OCI-LY1 (cell line): ENCODE measurements around the gene MAD1L1.
A peak's percentile ranks its signal among the peaks of the same experiment; 100 is the strongest.

Source experiments
- H2AFZ ChIP-seq: fragments of 200-600 bp; sonication (generic), shearing (Covaris generic); 2 replicates; pipeline ENCODE4 v1.6.0; 2014; ENCODE audit warnings: antibody characterized with exemption, mild to moderate bottlenecking, low read length
- H3F3A ChIP-seq: fragments of 200-600 bp; sonication (generic), shearing (Covaris generic); 2 replicates; pipeline ENCODE4 v1.6.0; 2014; ENCODE audit warnings: mild to moderate bottlenecking, antibody characterized with exemption, low read length, moderate library complexity; ENCODE audit not compliant: insufficient read depth
- H3K27ac ChIP-seq: fragments of 200-600 bp; sonication (generic); 2 replicates; pipeline ENCODE4 v1.5.1; 2014; ENCODE audit warnings: low read length, mixed run types, mild to moderate bottlenecking, low read depth; ENCODE audit not compliant: poor library complexity, severe bottlenecking
- H3K27me3 ChIP-seq: fragments of 200-600 bp; sonication (generic); 2 replicates; pipeline ENCODE4 v1.6.0; 2014; ENCODE audit warnings: antibody characterized with exemption, mild to moderate bottlenecking, low read length, moderate library complexity; ENCODE audit not compliant: insufficient read depth
- H3K36me3 ChIP-seq: fragments of 200-600 bp; sonication (generic); 2 replicates; pipeline ENCODE4 v1.6.1; 2014; ENCODE audit warnings: mild to moderate bottlenecking, antibody characterized with exemption, low read length, moderate library complexity, mixed read lengths; ENCODE audit not compliant: insufficient read depth
- H3K4me1 ChIP-seq: fragments of 200-600 bp; sonication (generic); 2 replicates; pipeline ENCODE4 v1.5.1; 2014; ENCODE audit warnings: mild to moderate bottlenecking, low read length, moderate library complexity; ENCODE audit not compliant: insufficient read depth, severe bottlenecking
- H3K4me2 ChIP-seq: fragments of 200-600 bp; sonication (generic), shearing (Covaris generic); 2 replicates; pipeline ENCODE4 v1.6.1; 2014; ENCODE audit warnings: low read length
- H3K4me3 ChIP-seq: fragments of 200-600 bp; sonication (generic); 2 replicates; pipeline ENCODE4 v1.5.1; 2014; ENCODE audit warnings: low read length, low read depth, mild to moderate bottlenecking, mixed read lengths; ENCODE audit not compliant: poor library complexity, severe bottlenecking
- H3K79me2 ChIP-seq: fragments of 200-600 bp; shearing (Covaris generic); 2 replicates; pipeline ENCODE4 v1.6.1; 2016; ENCODE audit warnings: mixed run types, low read length, mixed read lengths; ENCODE audit not compliant: insufficient read depth
- H3K9ac ChIP-seq: fragments of 200-600 bp; sonication (generic), shearing (Covaris generic); 2 replicates; pipeline ENCODE4 v1.6.1; 2014; ENCODE audit warnings: mild to moderate bottlenecking, low read length, mixed read lengths
- H3K9me2 ChIP-seq: fragments of 200-600 bp; sonication (generic), shearing (Covaris generic); 2 replicates; pipeline ENCODE4 v1.6.1; 2014; ENCODE audit warnings: low read depth, mild to moderate bottlenecking, low read length, mixed read lengths
- H3K9me3 ChIP-seq: fragments of 200-600 bp; shearing (Covaris generic); 2 replicates; pipeline ENCODE4 v1.6.1; 2014; ENCODE audit warnings: low read length, mixed read lengths
- H4K20me1 ChIP-seq: fragments of 200-600 bp; sonication (generic), shearing (Covaris generic); 2 replicates; pipeline ENCODE4 v1.6.0; 2016; ENCODE audit warnings: mild to moderate bottlenecking, low read length; ENCODE audit not compliant: insufficient read depth
- EZH2 ChIP-seq: fragments of 200-600 bp; sonication (generic), shearing (Covaris generic); IDR thresholded peaks from 2 replicates; pipeline ENCODE4 v1.8.0; 2017; ENCODE audit warnings: borderline replicate concordance, mixed run types, mild to moderate bottlenecking, antibody characterized with exemption, low read length, moderate library complexity, mixed read lengths
- TF ChIP-seq, protein P1 (sequence below): fragments of 200-600 bp; sonication (generic), shearing (Covaris generic); IDR thresholded peaks from 2 replicates; pipeline ENCODE4 v1.5.1; 2017; ENCODE audit warnings: mild to moderate bottlenecking, antibody characterized with exemption, low read length, moderate library complexity, mixed read lengths

The MAD1L1 gene

DNA sequence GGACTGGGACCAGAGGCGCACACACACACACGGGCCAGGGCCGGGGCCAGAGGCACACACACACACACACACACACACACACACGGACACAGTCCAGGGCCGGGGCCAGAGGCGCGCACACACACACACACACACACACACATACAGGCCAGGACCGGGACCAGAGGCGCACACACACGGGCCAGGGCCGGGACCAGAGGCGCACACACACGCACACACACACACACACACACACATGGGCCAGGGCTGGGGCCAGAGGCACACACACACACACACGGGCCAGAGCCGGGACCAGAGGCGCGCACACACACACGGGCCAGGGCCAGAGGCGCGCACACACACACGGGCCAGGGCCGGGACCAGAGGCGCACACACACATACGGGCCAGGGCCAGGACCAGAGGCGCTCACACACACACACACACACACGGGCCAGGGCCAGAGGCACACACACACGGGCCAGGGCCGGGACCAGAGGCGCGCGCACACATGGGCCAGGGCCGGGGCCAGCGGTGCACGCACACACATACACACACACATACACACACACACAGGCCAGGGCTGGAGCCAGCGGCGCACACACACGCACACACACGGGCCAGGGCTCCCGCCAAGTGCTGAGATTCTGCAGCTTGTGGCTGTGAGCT, 293.8 kb downstream of the MAD1L1 start:
- Histone ChIP-seq H3F3A (no peaks in the 10 kb centered on the region), H3K9me2 (no peaks in the 10 kb centered on the region), H3K79me2 (no peaks in the 10 kb centered on the region), H3K27me3 (no peaks in the 10 kb centered on the region), H4K20me1 (no peaks in the 10 kb centered on the region), H3K9me3 (no peaks in the 10 kb centered on the region), H3K36me3 (peaks cover 28% of the 10 kb centered on the region), H3K4me1 (peaks cover 36% of the 10 kb centered on the region), H3K4me3 (peak overlapping the region; percentile 49), H3K4me2 (peak overlapping the region; percentile 61; the same call in 1 of the 2 replicates), H3K9ac (no peak overlapping the region; the same call in 1 of the 2 replicates), H2AFZ (no peak overlapping the region), H3K27ac (peak overlapping the region; percentile 86)
- TF ChIP-seq, protein P1, sequence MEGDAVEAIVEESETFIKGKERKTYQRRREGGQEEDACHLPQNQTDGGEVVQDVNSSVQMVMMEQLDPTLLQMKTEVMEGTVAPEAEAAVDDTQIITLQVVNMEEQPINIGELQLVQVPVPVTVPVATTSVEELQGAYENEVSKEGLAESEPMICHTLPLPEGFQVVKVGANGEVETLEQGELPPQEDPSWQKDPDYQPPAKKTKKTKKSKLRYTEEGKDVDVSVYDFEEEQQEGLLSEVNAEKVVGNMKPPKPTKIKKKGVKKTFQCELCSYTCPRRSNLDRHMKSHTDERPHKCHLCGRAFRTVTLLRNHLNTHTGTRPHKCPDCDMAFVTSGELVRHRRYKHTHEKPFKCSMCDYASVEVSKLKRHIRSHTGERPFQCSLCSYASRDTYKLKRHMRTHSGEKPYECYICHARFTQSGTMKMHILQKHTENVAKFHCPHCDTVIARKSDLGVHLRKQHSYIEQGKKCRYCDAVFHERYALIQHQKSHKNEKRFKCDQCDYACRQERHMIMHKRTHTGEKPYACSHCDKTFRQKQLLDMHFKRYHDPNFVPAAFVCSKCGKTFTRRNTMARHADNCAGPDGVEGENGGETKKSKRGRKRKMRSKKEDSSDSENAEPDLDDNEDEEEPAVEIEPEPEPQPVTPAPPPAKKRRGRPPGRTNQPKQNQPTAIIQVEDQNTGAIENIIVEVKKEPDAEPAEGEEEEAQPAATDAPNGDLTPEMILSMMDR = no peak
- TF ChIP-seq EZH2 = no peak

GRCh38 chr7:1937252-1937605, 295.5 kb downstream of the MAD1L1 start:
- Histone ChIP-seq H3K79me2 (no peaks in the 10 kb centered on the region), H3F3A (no peaks in the 10 kb centered on the region), H3K4me1 (peaks cover 36% of the 10 kb centered on the region), H3K9ac (no peak overlapping the region), H3K27ac (no peak overlapping the region), H4K20me1 (no peaks in the 10 kb centered on the region), H2AFZ (no peak overlapping the region), H3K9me2 (no peaks in the 10 kb centered on the region), H3K36me3 (peaks cover 28% of the 10 kb centered on the region), H3K9me3 (no peaks in the 10 kb centered on the region), H3K4me2 (no peak overlapping the region), H3K27me3 (no peaks in the 10 kb centered on the region), H3K4me3 (no peak overlapping the region)
- no peak for TF ChIP-seq EZH2
- TF ChIP-seq, protein P1 = no peak

- Histone ChIP-seq H3K9ac (no peak overlapping the region), H4K20me1 (no peaks in the 10 kb centered on the region), H3K79me2 (no peaks in the 10 kb centered on the region), H3K4me1 (peaks cover 36% of the 10 kb centered on the region), H2AFZ (no peak overlapping the region), H3K4me2 (no peak overlapping the region), H3F3A (no peaks in the 10 kb centered on the region), H3K27me3 (no peaks in the 10 kb centered on the region), H3K4me3 (no peak overlapping the region), H3K36me3 (peaks cover 28% of the 10 kb centered on the region), H3K9me3 (no peaks in the 10 kb centered on the region), H3K27ac (no peak overlapping the region), H3K9me2 (no peaks in the 10 kb centered on the region)
- TF ChIP-seq EZH2 = no peak
- TF ChIP-seq, protein P1 = no peak
Measured at GRCh38 chr7:1936531-1937251, 296.1 kb downstream of the MAD1L1 start.
